ENCODE results near the gene YY1. TPM values are rescaled to one million over a fixed set of nuclear protein-coding genes. Genes with fewer than 3 reads are reported as not detected.
"Not testable (repeated sequence)": the region's sequence is repeated elsewhere in the genome, so short reads cannot be mapped to it uniquely, and the experiment has no call there.

YY1 gene
- total RNA-seq, 4 donors from 2014 or later, result 30.6 to 46.5 (median 33.5) TPM

DNA sequence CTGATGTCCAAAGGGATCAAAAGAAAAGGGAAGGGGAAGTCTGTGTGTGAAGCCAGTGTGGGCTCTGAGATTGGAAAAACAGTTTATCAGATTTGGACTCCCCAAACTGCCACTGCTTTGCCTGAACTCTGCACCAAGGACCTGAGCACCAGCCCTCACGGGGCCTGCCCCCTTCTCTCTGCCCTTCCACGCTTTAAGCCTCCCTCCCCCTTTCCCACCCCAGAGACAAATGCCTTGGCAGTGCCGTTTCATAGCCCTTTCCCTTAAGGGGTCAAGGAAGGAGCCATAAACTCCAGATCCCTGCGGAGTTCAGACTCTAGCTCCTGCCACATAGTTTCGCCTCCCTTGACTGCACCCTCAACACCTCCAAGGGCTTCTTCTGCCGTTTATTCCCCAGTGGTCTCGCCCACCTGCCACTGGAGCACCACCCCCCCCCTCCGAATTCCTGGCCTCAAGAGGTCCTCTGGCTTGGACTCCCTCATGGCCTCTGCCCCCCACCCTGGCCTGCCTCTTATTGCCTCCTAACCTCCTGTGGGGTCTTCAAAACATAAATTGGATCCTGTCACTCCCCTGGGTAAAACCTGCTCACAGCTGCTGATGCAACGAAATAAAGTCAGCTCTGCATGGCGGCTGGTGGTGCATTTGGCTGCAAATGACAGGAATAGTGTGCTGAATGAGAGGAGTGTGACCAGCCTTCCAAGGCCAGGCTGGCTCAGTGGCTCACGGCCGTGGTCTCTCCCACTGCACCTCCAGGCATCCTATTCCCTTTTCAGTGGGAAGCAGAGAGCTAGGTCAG is 48.5 kb downstream of the YY1 start:
- Histone ChIP-seq H3K36me3 (peaks cover 6 to 40% (median 20%) of the 10 kb centered on the region in 3 donors), H3K27ac (no peak overlapping the region), H3K4me1 (peaks cover 7 to 55% (median 26%) of the 10 kb centered on the region in 3 donors), H3K4me3 (no peak overlapping the region), H3K27me3 (no peaks in the 10 kb centered on the region), H3K9me3 (no peaks in the 10 kb centered on the region)
- 75 to 82% methylated on average over 8 to 10 of the region's 12 CpGs for WGBS, 2 donors
- no peak for TF ChIP-seq CTCF (IDR thresholded peaks at IDR 0.05)
- TF ChIP-seq POLR2A (IDR thresholded peaks at IDR 0.05), result no peak
- DNase-seq, result no peak
- intact Hi-C loops (cut with DNase I), result no loop called here

- intact Hi-C loops (cut with DNase I), result not testable (repeated sequence)
- 72 to 100% methylated on average over 1 to 6 of the region's 8 CpGs for WGBS, 2 donors
Observed at GRCh38 chr14:100287998-100288295, 49.0 kb downstream of the YY1 start.

GRCh38 chr14:100288382-100289185 is 49.6 kb downstream of the YY1 start:
- no peaks in the 10 kb centered on the region for H3K27me3 ChIP-seq
- TF ChIP-seq CTCF (IDR thresholded peaks at IDR 0.05), result no peak
- TF ChIP-seq POLR2A (IDR thresholded peaks at IDR 0.05), result no peak
- 74 to 77% methylated on average over 9 to 12 of the region's 12 CpGs for WGBS, 2 donors
- H3K4me1 ChIP-seq, result peaks cover 7 to 43% (median 15%) of the 10 kb centered on the region in 3 donors
- H3K27ac ChIP-seq, result no peak overlapping the region
- intact Hi-C loops (cut with DNase I), result no loop called here
- H3K4me3 ChIP-seq, result no peak overlapping the region
- no peak for DNase-seq
- peaks cover 6 to 51% (median 25%) of the 10 kb centered on the region in 3 donors for H3K36me3 ChIP-seq
- H3K9me3 ChIP-seq, result no peaks in the 10 kb centered on the region

More at GRCh38 chr14:100287998-100288295, 49.0 kb downstream of the YY1 start:
- H3K27me3 ChIP-seq, H3K9me3 ChIP-seq, DNase-seq, H3K27ac ChIP-seq, H3K4me3 ChIP-seq: not testable (repeated sequence)
- Histone ChIP-seq H3K36me3 (peaks cover 6 to 46% (median 25%) of the 10 kb centered on the region in 3 donors), H3K4me1 (peaks cover 7 to 50% (median 21%) of the 10 kb centered on the region in 3 donors)

GRCh38 chr14:100289916-100290606 is 51.1 kb downstream of the YY1 start:
- H3K4me3 ChIP-seq, result no peak overlapping the region
- H3K4me1 ChIP-seq, result peaks cover 1 to 29% (median 4%) of the 10 kb centered on the region in 3 donors
- intact Hi-C loops (cut with DNase I), result no loop called here
- TF ChIP-seq POLR2A (IDR thresholded peaks at IDR 0.05) (no peak), CTCF (IDR thresholded peaks at IDR 0.05) (no peak)
- no peak overlapping the region for H3K27ac ChIP-seq
- peaks cover 6 to 64% (median 25%) of the 10 kb centered on the region in 3 donors for H3K36me3 ChIP-seq
- DNase-seq, result no peak
- WGBS, 2 donors, result 62 to 89% methylated on average over 3 to 5 of the region's 9 CpGs
- no peaks in the 10 kb centered on the region for H3K9me3 ChIP-seq
- H3K27me3 ChIP-seq, result no peaks in the 10 kb centered on the region

GRCh38 chr14:100290607-100291304 is 51.8 kb downstream of the YY1 start:
- no peaks in the 10 kb centered on the region for H3K27me3 ChIP-seq
- H3K4me1 ChIP-seq, result peaks cover 0 to 24% (median 2%) of the 10 kb centered on the region in 3 donors
- TF ChIP-seq CTCF (IDR thresholded peaks at IDR 0.05), result no peak
- TF ChIP-seq POLR2A (IDR thresholded peaks at IDR 0.05), result no peak
- H3K4me3 ChIP-seq, result no peak overlapping the region
- no peak overlapping the region for H3K27ac ChIP-seq
- DNase-seq, result no peak
- peaks cover 6 to 71% (median 25%) of the 10 kb centered on the region in 3 donors for H3K36me3 ChIP-seq
- H3K9me3 ChIP-seq, result no peaks in the 10 kb centered on the region
- intact Hi-C loops (cut with DNase I), result no loop called here
- WGBS, 2 donors, result 80 to 88% methylated on average over 2 to 8 of the region's 12 CpGs

Measured in esophagus squamous epithelium (tissue), 5 donors.